SJSA1 (cell line): ENCODE results near the gene LFNG. TPM values are rescaled to one million over a fixed set of nuclear protein-coding genes. Genes with fewer than 3 reads are reported as not detected.

Experiments
- DNase-seq, 2 experiments: peaks; one replicate each; pipeline ENCODE4 v3.0.0-alpha.2; 2015 to 2020; ENCODE audit warnings: low spot score in 2 of 2, low read depth in 1 of 2
- H3K27ac ChIP-seq: fragments of 250-450 bp; sonication (Bioruptor Pico); 2 replicates; pipeline ENCODE4 v1.5.1; 2020; ENCODE audit warnings: mild to moderate bottlenecking, moderate library complexity
- H3K27me3 ChIP-seq: fragments of 250-450 bp; sonication (Bioruptor Pico); replicated peaks from 2 replicates; pipeline ENCODE4 v1.5.1; 2020; ENCODE audit warnings: mild to moderate bottlenecking, moderate library complexity
- H3K36me3 ChIP-seq: fragments of 250-450 bp; sonication (Bioruptor Pico); 2 replicates; pipeline ENCODE4 v1.5.1; 2020; ENCODE audit warnings: mild to moderate bottlenecking
- H3K4me1 ChIP-seq: fragments of 250-450 bp; sonication (Bioruptor Pico); replicated peaks from 2 replicates; pipeline ENCODE4 v1.6.1; 2021; ENCODE audit warnings: mild to moderate bottlenecking
- H3K4me3 ChIP-seq: fragments of 250-450 bp; sonication (Bioruptor Pico); 2 replicates; pipeline ENCODE4 v1.5.1; 2020; ENCODE audit warnings: mild to moderate bottlenecking
- H3K9me3 ChIP-seq: fragments of 250-450 bp; sonication (Bioruptor Pico); replicated peaks from 2 replicates; pipeline ENCODE4 v1.5.1; 2020; ENCODE audit warnings: mild to moderate bottlenecking
- total RNA-seq: library from RNA; depleted of rRNA; stranded (reverse); fragments of >200 nt; shearing (Covaris generic); gene quantifications from 2 replicates; pipeline ENCODE4 v1.2.3, GENCODE V29; 2014

Gene LFNG
- total RNA-seq, 1 experiment from 2014 or later: 0.97 TPM

DNA sequence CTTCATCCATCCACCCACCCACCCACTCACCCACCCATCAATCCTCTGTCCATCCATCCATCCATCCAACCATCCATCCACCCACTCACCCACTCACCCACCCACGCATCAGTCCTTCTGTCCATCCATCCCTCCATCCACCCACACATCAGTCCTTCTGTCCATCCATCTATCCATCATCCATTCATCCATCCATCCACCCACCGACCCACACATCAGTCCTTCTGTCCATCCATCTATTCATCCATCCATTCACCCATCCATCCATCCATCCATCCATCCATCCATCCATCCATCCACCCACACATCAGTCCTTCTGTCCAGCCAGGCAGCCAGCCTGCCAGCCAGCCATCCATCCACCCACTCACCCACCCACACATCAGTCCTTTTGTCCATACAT is 27.5 kb upstream of the LFNG start:
- Histone ChIP-seq H3K27me3 (no peaks in the 10 kb centered on the region), H3K4me1 (no peaks in the 10 kb centered on the region), H3K9me3 (no peaks in the 10 kb centered on the region), H3K27ac (no peak overlapping the region), H3K4me3 (no peak overlapping the region), H3K36me3 (no peaks in the 10 kb centered on the region)
- no peak for DNase-seq

DNA sequence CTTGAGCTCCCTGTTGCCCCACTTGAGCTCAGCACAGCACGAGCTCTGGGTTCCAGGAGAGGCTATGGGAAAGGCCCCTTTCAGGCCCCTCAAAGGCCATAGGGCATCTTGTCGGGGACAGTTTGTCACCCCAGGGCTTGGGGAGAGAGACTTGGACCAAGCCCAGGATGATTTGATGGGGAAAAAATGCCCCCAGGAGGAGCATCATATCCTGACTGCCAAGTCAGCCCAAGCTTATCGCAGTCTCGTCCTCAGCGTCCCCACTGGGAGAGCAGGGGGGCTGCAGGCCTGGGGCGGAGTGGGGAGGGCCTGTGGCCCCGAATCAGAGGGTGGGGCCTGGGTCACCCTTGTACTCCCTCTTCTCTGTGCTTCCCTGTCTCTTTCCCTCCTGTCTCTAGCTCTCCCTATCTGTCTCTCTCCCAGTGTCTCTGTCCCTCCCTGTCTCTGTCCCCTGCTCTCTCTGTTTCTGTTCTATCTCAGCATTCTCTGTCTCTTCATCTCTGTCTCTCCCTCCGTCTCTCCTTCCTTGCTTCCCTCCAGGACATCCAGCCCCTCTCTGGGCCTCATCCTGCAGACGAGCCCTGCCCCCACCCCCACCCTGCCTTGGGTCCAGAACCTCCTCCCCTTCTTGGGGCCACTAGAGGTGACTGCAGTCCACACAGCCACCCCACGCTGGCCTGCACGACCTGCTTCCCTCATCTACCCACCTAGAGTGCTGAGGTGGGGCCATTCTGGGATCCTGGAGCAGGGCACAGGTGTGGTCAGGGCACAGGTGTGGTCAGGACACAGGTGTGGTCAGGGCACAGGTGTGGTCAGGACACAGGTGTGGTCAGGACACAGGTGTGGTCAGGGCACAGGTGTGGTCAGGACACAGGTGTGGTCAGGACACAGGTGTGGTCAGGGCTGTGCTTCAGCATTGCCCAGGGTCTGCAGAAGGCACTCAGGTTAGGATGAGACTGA is 26.1 kb upstream of the LFNG start:
- H3K36me3 ChIP-seq: no peaks in the 10 kb centered on the region
- DNase-seq: no peak

DNA sequence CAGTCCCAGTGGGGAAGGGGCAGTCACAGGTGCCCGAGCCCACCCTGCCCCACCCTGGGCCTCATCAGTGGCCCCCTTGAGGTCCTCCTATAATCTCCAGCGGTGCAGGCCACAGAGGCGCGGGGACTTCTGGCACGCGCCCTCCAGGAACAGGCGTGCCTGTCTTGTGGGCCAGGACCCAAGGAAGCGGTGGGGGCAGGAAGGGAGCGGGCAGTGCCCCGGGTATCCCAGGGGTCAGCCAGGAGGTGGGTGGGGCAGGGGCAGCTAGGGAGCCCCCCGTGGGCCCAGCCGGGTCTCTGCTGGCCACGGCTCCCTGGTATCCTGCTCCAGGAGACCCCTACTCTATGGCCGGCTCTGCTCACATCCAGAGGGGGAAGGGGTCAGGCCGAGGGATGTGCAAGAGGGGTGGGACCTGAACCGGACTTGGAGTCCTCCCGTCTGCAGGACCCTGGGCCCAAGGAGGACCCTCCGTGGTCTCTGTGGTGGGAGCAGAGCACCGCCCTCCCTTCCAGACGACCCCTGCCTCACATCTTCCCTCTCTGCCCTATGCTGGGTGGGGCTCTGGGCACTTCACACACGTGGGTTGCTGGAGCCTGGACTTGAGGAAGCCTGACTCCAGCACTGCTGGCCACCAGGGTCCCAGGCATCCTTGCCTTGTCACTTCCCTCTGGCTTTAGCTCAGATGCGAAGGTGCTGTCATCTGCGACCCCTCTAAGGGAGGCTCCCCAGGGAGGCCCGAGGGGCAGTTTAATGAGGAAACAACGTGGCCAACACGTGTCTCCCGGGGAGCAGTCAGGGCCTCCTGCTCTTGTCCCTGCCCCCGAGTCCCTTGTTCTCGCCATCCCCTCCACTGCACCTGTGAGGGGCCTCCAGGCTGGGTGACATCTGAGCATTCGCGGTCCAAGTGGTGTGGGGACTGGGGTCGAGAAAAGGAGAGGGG is 25.1 kb upstream of the LFNG start:
- Histone ChIP-seq H3K36me3 (no peaks in the 10 kb centered on the region), H3K27ac (no peak overlapping the region), H3K4me3 (no peak overlapping the region), H3K9me3 (no peaks in the 10 kb centered on the region), H3K27me3 (no peaks in the 10 kb centered on the region), H3K4me1 (no peaks in the 10 kb centered on the region)
- DNase-seq: no peak

More for the DNA sequence above, 26.1 kb upstream of the LFNG start:
- H3K4me1 ChIP-seq: no peaks in the 10 kb centered on the region
- no peak overlapping the region for H3K27ac ChIP-seq
- no peaks in the 10 kb centered on the region for H3K9me3 ChIP-seq
- H3K27me3 ChIP-seq: no peaks in the 10 kb centered on the region
- H3K4me3 ChIP-seq: no peak overlapping the region

DNA sequence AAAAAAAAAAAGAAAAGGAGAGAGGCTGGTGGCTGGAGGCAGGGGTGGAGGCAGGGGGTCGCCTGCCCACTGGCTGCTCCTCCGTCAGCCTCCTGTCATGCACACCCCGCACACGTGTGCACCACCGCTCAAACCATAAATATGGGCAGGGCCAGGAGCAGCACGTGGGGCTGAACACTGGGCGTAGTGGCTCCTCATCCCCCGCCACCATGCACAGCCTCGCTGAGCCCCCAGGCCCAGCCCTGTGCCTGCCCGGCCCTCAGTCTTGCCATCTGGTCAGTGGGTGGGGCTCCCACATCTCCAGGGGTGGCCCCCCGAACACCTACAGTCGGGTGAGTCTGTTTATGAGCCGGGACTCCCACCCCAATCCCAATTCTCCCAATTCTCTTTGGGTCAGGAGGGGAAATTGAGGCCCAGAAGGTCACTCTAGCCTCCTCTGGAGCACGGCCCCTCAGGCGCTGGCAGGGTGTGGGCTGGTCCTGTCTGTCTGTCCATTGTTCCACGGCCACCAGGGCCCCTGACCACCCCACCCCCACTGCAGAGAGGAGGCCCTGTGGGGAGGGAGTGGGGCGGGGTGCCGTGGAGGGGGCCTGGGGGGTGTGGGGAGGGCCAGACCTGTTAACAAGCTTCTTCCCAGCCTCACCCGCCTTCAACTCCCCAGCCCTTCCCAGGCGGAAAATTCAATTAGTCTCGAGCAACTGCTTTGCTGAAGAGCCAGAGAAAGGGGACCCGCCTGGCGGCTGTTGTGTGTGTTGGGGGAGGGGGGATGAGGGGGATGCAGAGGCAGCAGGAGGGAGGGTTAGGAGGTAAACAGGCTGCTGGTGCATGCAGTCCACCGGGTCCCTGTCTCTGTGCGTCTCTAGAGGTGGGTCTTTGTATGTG is 23.9 kb upstream of the LFNG start:
- no peaks in the 10 kb centered on the region for H3K36me3 ChIP-seq

DNA sequence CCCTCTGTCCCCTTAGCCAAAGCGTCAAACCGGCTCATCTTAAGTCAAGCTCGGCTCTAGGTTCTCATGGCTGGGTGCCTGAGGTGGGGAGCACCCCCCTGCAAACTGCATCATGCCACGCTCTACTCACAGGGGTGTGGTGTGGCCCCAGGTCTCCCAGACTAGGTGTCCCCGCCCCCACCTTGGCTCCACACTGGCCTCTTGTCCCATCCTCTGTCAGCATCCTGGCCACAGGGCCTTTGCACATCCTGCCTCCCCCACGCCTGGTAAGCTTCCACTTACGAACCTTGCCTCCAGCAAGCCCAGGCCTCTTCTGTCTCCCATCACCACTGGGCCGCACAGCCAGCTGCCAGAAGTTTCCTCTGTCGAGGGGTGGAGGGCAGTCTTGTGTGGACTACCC is 23.2 kb upstream of the LFNG start:
- no peak for DNase-seq
- Histone ChIP-seq H3K36me3 (no peaks in the 10 kb centered on the region), H3K27ac (no peak overlapping the region)

More for the DNA sequence above, 23.9 kb upstream of the LFNG start:
- H3K4me1 ChIP-seq: no peaks in the 10 kb centered on the region
- no peak overlapping the region for H3K27ac ChIP-seq
- H3K4me3 ChIP-seq: no peak overlapping the region
- no peak for DNase-seq
- no peaks in the 10 kb centered on the region for H3K9me3 ChIP-seq
- H3K27me3 ChIP-seq: no peaks in the 10 kb centered on the region

DNA sequence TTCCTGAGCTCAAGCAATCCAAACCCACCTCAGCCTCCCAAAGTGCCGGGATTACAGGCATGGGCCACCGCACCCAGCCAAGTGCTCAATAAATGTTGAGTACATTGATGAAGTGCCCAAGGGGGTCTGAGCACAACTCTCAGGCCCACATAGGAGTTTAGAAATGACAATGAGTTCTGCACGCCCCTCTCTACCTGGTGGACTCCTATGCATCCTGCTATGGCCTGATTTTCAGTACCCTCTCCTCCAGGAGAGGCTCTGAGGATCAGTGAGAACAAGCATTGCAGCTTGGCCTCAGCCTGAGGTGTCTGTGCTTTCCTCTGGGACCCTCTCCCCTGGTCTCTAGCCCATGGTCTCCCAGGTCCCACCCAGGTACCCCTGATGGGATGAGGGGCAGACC is 22.5 kb upstream of the LFNG start:
- Histone ChIP-seq H3K27ac (no peak overlapping the region), H3K4me3 (no peak overlapping the region)

More for the DNA sequence above, 23.2 kb upstream of the LFNG start:
- Histone ChIP-seq H3K4me3 (no peak overlapping the region), H3K9me3 (no peaks in the 10 kb centered on the region), H3K27me3 (no peaks in the 10 kb centered on the region), H3K4me1 (no peaks in the 10 kb centered on the region)

DNA sequence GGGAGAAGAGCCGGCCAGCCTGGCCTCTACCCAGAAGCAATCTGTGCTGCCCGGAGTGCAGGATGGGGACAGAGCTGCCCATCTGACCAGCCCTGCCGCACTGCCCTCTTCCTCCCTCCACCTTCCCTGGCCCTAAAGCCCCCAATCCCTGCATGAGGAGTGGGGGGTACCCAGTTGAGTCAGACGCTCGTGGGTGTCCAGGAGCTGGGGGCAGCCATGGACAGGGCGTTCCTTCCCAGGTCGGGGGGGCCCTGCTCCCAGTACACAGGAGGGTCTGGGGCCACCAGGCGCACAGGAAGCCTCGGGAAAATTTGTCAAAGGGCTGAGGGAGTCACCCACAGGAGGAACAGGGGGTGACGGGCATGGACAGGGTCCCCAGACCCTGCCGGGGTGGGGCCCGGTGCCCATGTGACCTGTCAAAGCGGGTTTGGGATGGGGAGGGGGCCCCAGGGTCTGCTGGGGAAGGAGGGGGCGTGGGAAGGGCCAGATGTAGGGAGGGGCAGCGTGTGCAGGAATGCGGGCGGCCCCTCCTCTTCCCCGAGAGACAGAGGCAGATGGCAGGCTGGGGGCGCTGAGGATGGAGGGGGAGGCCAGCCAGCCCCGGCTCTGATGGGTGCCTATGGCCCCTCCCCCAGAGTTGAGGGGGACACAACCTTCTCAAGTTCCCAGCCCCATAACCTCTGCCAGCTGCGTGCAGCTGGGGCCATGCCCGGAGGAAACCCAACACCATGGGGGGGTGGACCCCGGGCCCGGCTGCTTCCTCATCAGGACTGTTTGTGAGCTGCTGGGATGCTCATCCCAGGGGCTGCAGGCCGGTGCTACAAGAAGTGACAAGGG is 21.9 kb upstream of the LFNG start:
- Histone ChIP-seq H3K4me3 (no peak overlapping the region), H3K4me1 (no peaks in the 10 kb centered on the region), H3K27me3 (no peaks in the 10 kb centered on the region), H3K36me3 (no peaks in the 10 kb centered on the region), H3K9me3 (no peaks in the 10 kb centered on the region), H3K27ac (no peak overlapping the region)
- no peak for DNase-seq

More for the DNA sequence above, 22.5 kb upstream of the LFNG start:
- Histone ChIP-seq H3K4me1 (no peaks in the 10 kb centered on the region), H3K9me3 (no peaks in the 10 kb centered on the region), H3K36me3 (no peaks in the 10 kb centered on the region), H3K27me3 (no peaks in the 10 kb centered on the region)
- no peak for DNase-seq

DNA sequence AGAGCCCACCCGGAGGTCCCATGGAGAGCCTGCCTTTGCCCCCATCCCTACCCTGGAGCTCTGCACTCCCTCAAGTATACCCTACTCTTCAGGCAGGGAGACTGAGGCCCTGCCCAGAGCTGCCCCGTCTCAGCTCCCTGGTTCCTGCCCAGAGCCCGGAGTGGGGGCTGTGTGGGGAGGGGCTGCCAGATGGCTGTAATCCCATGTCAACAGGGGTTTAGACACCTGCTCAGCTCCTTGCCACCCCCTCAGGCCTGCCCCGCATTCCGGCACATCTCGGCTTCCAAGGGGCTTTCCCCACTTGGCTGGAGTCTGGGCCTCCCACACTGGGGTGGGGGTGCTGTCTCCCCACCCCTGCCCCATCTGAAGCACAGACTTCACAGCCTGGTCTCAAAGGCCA is 20.9 kb upstream of the LFNG start:
- no peak for DNase-seq
- Histone ChIP-seq H3K36me3 (no peaks in the 10 kb centered on the region), H3K27me3 (no peaks in the 10 kb centered on the region), H3K4me1 (no peaks in the 10 kb centered on the region), H3K9me3 (no peaks in the 10 kb centered on the region), H3K27ac (no peak overlapping the region), H3K4me3 (no peak overlapping the region)

DNA sequence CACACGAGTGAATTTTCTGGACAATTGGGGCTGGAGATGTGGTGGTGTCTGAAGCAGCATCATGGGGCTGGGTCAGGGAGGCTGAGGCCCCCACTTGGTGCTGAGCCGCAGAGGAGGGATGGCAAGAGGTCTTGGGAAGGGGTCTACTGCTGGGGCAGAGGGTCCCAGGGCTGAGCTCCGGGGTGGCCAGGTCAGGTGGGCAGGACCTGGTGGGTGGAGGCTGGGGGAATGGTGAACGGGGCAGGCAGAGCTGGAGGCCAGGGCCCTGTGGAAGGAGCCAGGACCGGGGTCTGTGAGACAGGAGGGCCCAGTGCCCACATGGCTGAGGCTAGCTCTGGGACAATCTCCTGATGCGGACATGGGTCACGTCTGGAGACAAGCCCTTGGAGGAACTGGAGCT is 20.4 kb upstream of the LFNG start:
- Histone ChIP-seq H3K27ac (no peak overlapping the region), H3K27me3 (no peaks in the 10 kb centered on the region), H3K4me3 (no peak overlapping the region), H3K36me3 (no peaks in the 10 kb centered on the region), H3K4me1 (no peaks in the 10 kb centered on the region), H3K9me3 (no peaks in the 10 kb centered on the region)
- DNase-seq: no peak

DNA sequence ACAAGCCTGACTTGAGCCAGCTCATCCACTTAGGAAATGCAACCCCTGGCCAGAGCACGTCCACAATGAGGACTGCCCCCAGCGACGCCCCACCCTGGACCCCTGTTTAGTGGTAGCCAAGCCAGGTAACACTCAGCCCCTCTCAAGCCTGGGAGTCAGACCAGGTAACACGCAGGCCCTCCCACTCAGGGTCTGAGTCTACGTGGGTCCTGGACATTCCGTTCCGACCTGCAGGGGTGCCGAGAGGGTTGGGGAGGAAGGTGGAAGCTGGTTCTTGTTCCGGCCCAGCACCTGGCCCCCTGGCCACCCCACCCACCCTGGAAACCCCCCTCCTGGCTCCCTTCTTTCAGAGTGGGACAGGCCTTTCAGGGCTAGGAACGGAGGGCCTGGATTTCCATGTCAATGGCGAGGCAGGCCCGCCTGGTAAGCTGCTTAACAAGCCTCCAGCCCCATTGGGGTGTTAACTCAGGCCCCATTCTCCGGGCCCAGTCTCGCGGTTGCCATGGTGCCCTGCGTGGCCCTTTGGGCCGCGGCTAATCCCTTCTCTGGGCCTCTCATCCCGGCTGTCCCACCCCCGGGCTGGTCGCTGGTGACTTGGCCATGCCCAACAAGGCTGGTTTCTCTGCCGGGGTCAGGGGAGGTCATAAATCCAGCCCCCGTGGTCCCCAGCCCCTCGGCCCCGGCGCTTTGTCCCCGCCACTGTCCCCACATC is 19.7 kb upstream of the LFNG start:
- Histone ChIP-seq H3K4me1 (no peaks in the 10 kb centered on the region), H3K9me3 (no peaks in the 10 kb centered on the region), H3K36me3 (no peaks in the 10 kb centered on the region), H3K27ac (no peak overlapping the region), H3K27me3 (no peaks in the 10 kb centered on the region), H3K4me3 (no peak overlapping the region)
- DNase-seq: no peak

DNA sequence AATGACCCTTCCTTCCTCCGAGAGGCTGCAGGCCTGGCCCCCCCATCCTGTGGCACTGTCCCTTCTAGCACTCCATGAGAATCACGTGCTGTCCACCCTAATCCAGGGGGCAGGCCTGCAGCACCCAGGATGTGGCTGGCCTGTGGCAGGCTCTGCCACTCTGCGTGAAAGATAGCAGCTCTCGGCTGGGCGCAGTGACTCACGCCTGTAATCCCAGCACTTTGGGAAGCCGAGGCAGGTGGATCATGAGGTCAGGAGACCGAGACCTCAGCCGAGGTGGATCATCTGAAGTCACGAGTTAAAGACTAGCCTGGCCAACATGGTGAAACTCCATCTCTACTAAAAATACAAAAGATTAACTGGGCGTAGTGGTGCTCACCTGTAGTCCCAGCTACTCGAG is 18.9 kb upstream of the LFNG start:
- Histone ChIP-seq H3K4me1 (no peaks in the 10 kb centered on the region), H3K27ac (no peak overlapping the region)
- no peak for DNase-seq

DNA sequence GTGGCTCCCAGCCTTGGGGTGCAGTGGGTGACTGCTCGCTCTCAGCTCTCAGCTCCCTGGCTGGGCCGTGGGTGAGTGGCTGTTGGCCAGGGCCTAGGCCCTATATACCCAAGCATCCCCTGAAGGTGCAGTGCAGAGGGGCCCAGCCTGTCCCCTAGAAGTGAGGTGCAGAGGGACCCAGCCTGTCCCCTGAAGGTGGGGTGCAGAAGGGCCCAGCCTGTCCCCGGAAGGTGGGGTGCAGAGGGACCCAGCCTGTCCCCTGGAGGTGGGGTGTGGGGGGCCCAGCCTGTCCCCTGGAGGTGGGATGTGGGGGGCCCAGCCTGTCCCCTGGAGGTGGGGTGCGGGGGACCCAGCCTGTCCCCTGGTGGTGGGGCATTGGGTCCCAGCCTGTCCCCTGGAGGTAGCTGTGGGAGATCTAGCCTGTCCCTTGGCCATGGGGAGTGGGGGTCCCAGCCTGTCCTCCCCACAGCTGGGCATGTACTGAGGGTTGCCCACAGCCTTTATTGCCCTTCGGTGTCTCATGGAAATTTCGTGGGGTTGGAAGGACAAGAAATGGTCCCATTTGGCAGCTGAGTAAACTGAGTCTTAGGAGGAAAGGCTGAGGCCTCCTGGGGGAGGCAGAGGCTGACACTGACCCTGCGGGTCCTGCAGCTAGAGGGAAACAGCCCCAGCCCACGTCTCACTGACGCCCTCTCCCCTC is 17.5 kb upstream of the LFNG start:
- H3K4me1 ChIP-seq: no peaks in the 10 kb centered on the region
- no peaks in the 10 kb centered on the region for H3K36me3 ChIP-seq
- no peak overlapping the region for H3K4me3 ChIP-seq
- no peaks in the 10 kb centered on the region for H3K9me3 ChIP-seq
- no peak for DNase-seq
- no peak overlapping the region for H3K27ac ChIP-seq
- no peaks in the 10 kb centered on the region for H3K27me3 ChIP-seq

More for the DNA sequence above, 18.9 kb upstream of the LFNG start:
- no peaks in the 10 kb centered on the region for H3K9me3 ChIP-seq
- H3K27me3 ChIP-seq: no peaks in the 10 kb centered on the region
- no peak overlapping the region for H3K4me3 ChIP-seq
- no peaks in the 10 kb centered on the region for H3K36me3 ChIP-seq
